H9 (cell line): Measurements from ENCODE around the gene GLMP. TPM values are rescaled to one million over a fixed set of nuclear protein-coding genes. Genes with fewer than 3 reads are reported as not detected.
A peak's percentile ranks its signal among the peaks of the same experiment; 100 is the strongest.

Experiments
- DNase-seq: peaks from one replicate; pipeline ENCODE4 v3.0.0-alpha.2; 2017
- H2AFZ ChIP-seq: one replicate; pipeline ENCODE4 v1.6.1; 2013; ENCODE audit warnings: mild to moderate bottlenecking, low read length, control low read depth, moderate library complexity
- H2AK5ac ChIP-seq: 2 replicates; pipeline ENCODE4 v1.6.1; 2013; ENCODE audit warnings: low read length, control low read depth, mixed read lengths; ENCODE audit not compliant: insufficient read length
- H2BK120ac ChIP-seq: one replicate; pipeline ENCODE4 v1.6.1; 2013; ENCODE audit warnings: low read depth, mild to moderate bottlenecking, low read length, control low read depth, inconsistent platforms; ENCODE audit not compliant: poor library complexity, severe bottlenecking
- H2BK12ac ChIP-seq: 2 replicates; pipeline ENCODE4 v1.6.1; 2013; ENCODE audit warnings: low read length, control low read depth, mixed read lengths, low read depth; ENCODE audit not compliant: insufficient read length
- H2BK15ac ChIP-seq: 2 replicates; pipeline ENCODE4 v1.6.1; 2013; ENCODE audit warnings: low read depth, low read length, control low read depth
- H2BK20ac ChIP-seq: one replicate; pipeline ENCODE4 v1.6.1; 2013; ENCODE audit warnings: low read depth, mild to moderate bottlenecking, low read length, control low read depth, inconsistent platforms; ENCODE audit not compliant: poor library complexity, severe bottlenecking
- H2BK5ac ChIP-seq: 2 replicates; pipeline ENCODE4 v1.6.1; 2013; ENCODE audit warnings: low read length, control low read depth, mixed read lengths; ENCODE audit not compliant: insufficient read length
- H3K14ac ChIP-seq: 2 replicates; pipeline ENCODE4 v1.6.1; 2013; ENCODE audit warnings: low read length, control low read depth; ENCODE audit not compliant: insufficient read depth
- H3K18ac ChIP-seq: 2 replicates; pipeline ENCODE4 v1.6.1; 2013; ENCODE audit warnings: low read depth, mild to moderate bottlenecking, mixed read lengths, low read length, control low read depth; ENCODE audit not compliant: insufficient read length
- H3K23ac ChIP-seq: 2 replicates; pipeline ENCODE4 v1.6.1; 2013; ENCODE audit warnings: low read length, control low read depth, mixed read lengths, low read depth; ENCODE audit not compliant: insufficient read length
- H3K23me2 ChIP-seq: 2 replicates; pipeline ENCODE4 v1.6.1; 2013; ENCODE audit warnings: low read depth, mild to moderate bottlenecking, mixed read lengths, low read length, control low read depth; ENCODE audit not compliant: insufficient read length, poor library complexity, severe bottlenecking
- H3K27ac ChIP-seq: 2 replicates; pipeline ENCODE4 v1.5.1; 2013; ENCODE audit warnings: low read length, control low read depth, mixed read lengths, low read depth; ENCODE audit not compliant: insufficient read length
- H3K27me3 ChIP-seq: 2 replicates; pipeline ENCODE4 v1.6.1; 2013; ENCODE audit warnings: low read length, control low read depth, inconsistent platforms; ENCODE audit not compliant: insufficient read depth
- H3K4ac ChIP-seq: 2 replicates; pipeline ENCODE4 v1.6.1; 2013; ENCODE audit warnings: low read depth, mild to moderate bottlenecking, control low read depth, inconsistent platforms, low read length, moderate library complexity
- H3K4me1 ChIP-seq: 2 replicates; pipeline ENCODE4 v1.6.1; 2013; ENCODE audit warnings: low read length, control low read depth, inconsistent platforms; ENCODE audit not compliant: insufficient read depth
- H3K4me2 ChIP-seq: 2 replicates; pipeline ENCODE4 v1.6.1; 2013; ENCODE audit warnings: low read length, control low read depth, mixed read lengths; ENCODE audit not compliant: insufficient read length, insufficient read depth
- H3K56ac ChIP-seq: 2 replicates; pipeline ENCODE4 v1.6.1; 2013; ENCODE audit warnings: low read depth, mild to moderate bottlenecking, mixed read lengths, low read length, control low read depth; ENCODE audit not compliant: insufficient read length
- H3K79me1 ChIP-seq: 2 replicates; pipeline ENCODE4 v1.6.1; 2013; ENCODE audit warnings: low read depth, mild to moderate bottlenecking, moderate library complexity, low read length, control low read depth, inconsistent platforms; ENCODE audit not compliant: insufficient read depth, poor library complexity, severe bottlenecking
- H3K79me2 ChIP-seq: 2 replicates; pipeline ENCODE4 v1.6.1; 2013; ENCODE audit warnings: low read length, control low read depth, inconsistent platforms; ENCODE audit not compliant: insufficient read depth
- H3K9ac ChIP-seq: 2 replicates; pipeline ENCODE4 v1.6.1; 2013; ENCODE audit warnings: low read length, control low read depth, mixed read lengths; ENCODE audit not compliant: insufficient read length; ENCODE audit errors: extremely low read depth
- H3K9me3 ChIP-seq: one replicate; pipeline ENCODE4 v1.6.1; 2013; ENCODE audit warnings: low read depth, low read length, inconsistent platforms; ENCODE audit not compliant: control insufficient read depth
- H3T11ph ChIP-seq: one replicate; pipeline ENCODE4 v1.6.1; 2013; ENCODE audit warnings: mild to moderate bottlenecking, low read length, control low read depth, inconsistent platforms
- H4K20me1 ChIP-seq: one replicate; pipeline ENCODE4 v1.6.1; 2013; ENCODE audit not compliant: control insufficient read depth, insufficient read length, insufficient read depth
- H4K5ac ChIP-seq: 2 replicates; pipeline ENCODE4 v1.6.1; 2013; ENCODE audit warnings: low read depth, mild to moderate bottlenecking, mixed read lengths, low read length, control low read depth; ENCODE audit not compliant: insufficient read length
- H4K8ac ChIP-seq: replicated peaks from 2 replicates; pipeline ENCODE4 v1.6.1; 2013; ENCODE audit warnings: low read length, control low read depth, mixed read lengths, low read depth; ENCODE audit not compliant: insufficient read length
- H4K91ac ChIP-seq: 2 replicates; pipeline ENCODE4 v1.6.1; 2013; ENCODE audit warnings: low read depth, mild to moderate bottlenecking, moderate library complexity, mixed read lengths, low read length, control low read depth; ENCODE audit not compliant: insufficient read length
- H3K27ac Mint-ChIP-seq, 3 experiments: 2 replicates in 2 of 3; 3 replicates in 1 of 3; pipeline ENCODE4 v1.8.0; 2020 to 2021; ENCODE audit warnings: mixed read lengths in 3 of 3, mild to moderate bottlenecking in 1 of 3, moderate library complexity in 1 of 3
- H3K27me3 Mint-ChIP-seq: 2 replicates; pipeline ENCODE4 v1.8.0; 2021; ENCODE audit warnings: low read depth, mild to moderate bottlenecking, moderate library complexity, mixed read lengths
- H3K36me3 Mint-ChIP-seq, 3 experiments: 2 replicates in 2 of 3; 3 replicates in 1 of 3; pipeline ENCODE4 v1.8.0; 2020 to 2021; ENCODE audit warnings: low read depth in 3 of 3, mixed read lengths in 3 of 3; ENCODE audit not compliant: insufficient read depth in 1 of 3
- H3K4me1 Mint-ChIP-seq, 2 experiments: 2 replicates each; pipeline ENCODE4 v1.8.0; 2020; ENCODE audit warnings: mixed read lengths in 2 of 2
- H3K4me3 Mint-ChIP-seq, 2 experiments: 2 replicates in 1 of 2; 3 replicates in 1 of 2; pipeline ENCODE4 v1.8.0; 2020 to 2021; ENCODE audit warnings: mild to moderate bottlenecking in 2 of 2, mixed read lengths in 2 of 2, moderate library complexity in 1 of 2
- H3K9me3 Mint-ChIP-seq, 2 experiments: 2 replicates in 1 of 2; 3 replicates in 1 of 2; pipeline ENCODE4 v1.8.0; 2020; ENCODE audit warnings: mild to moderate bottlenecking in 2 of 2, mixed read lengths in 2 of 2, moderate library complexity in 1 of 2
- CTCF ChIP-seq: fragments of 200-600 bp; sonication (generic); conservative IDR thresholded peaks from 3 replicates; pipeline ENCODE4 v1.8.0; 2021; ENCODE audit warnings: antibody characterized with exemption, mild to moderate bottlenecking
- WGBS: extraction: QIAGEN DNeasy Blood & Tissue Kit; methylation state at CpG from one replicate; pipeline ENCODE4 v1.1.7; 2013; ENCODE audit warnings: missing lambda C conversion rate, low lambda C conversion rate, mixed read lengths; ENCODE audit not compliant: insufficient read length; ENCODE audit errors: extremely low coverage; 5-methylcytosine and 5-hydroxymethylcytosine counted together
- total RNA-seq: library from RNA; stranded (reverse); gene quantifications from 2 replicates; pipeline ENCODE4 v1.2.1, GENCODE V29; 2021

GLMP gene
- total RNA-seq, 1 experiment from 2014 or later = 49.2 TPM

GRCh38 chr1:156337052-156337887 is 41.8 kb upstream of the GLMP start:
- Histone ChIP-seq H2BK15ac (no peak overlapping the region), H3K79me1 (no peaks in the 10 kb centered on the region), H2BK12ac (no peak overlapping the region), H3K23me2 (peaks cover 7% of the 10 kb centered on the region), H3K4me1 (0 out of 2 replicates have a peak, but pooled peaks cover 2% of the 10 kb centered on the region), H3K4me2 (peak overlapping the region; percentile 86), H3K4ac (no peak overlapping the region), H3K79me2 (peaks cover 24% of the 10 kb centered on the region), H3K18ac (no peak overlapping the region), H2BK5ac (no peak overlapping the region), H2AK5ac (no peak overlapping the region), H3K9me3 (no peaks in the 10 kb centered on the region), H4K91ac (no peak overlapping the region), H4K20me1 (no peaks in the 10 kb centered on the region), H2BK120ac (no peak overlapping the region), H3K56ac (no peak overlapping the region), H3T11ph (no peak overlapping the region), H4K8ac (no peak overlapping the region), H3K27ac (no peak overlapping the region), H3K14ac (no peak overlapping the region), H3K27me3 (no peaks in the 10 kb centered on the region), H3K9ac (peak overlapping the region; percentile 72), H2BK20ac (no peak overlapping the region), H2AFZ (no peak overlapping the region), H4K5ac (no peak overlapping the region), H3K23ac (no peak overlapping the region)
- peaks cover 14 to 20% of the 10 kb centered on the region in 2 experiments for H3K4me1 Mint-ChIP-seq
- H3K4me3 Mint-ChIP-seq = peak overlapping the region; percentile 97 to 98
- H3K27ac Mint-ChIP-seq = peak overlapping the region; percentile 91 to 97 (median 96)
- H3K27me3 Mint-ChIP-seq = no peaks in the 10 kb centered on the region; the same call in 1 of the 2 replicates
- TF ChIP-seq CTCF = no peak
- WGBS = no CpG with 5 or more reads among the region's 34 CpGs
- H3K36me3 Mint-ChIP-seq = peaks cover 34 to 56% (median 50%) of the 10 kb centered on the region in 3 experiments
- no peaks in the 10 kb centered on the region; a peak in 2 of 5 replicates for H3K9me3 Mint-ChIP-seq
- no peak for DNase-seq
